Renal pelvis (tissue), 4 donors: ENCODE measurements around the gene HOXB6. TPM values are rescaled to one million over a fixed set of nuclear protein-coding genes. Genes with fewer than 3 reads are reported as not detected.

Source experiments
- DNase-seq: peaks from one replicate; pipeline ENCODE4 v3.0.0-alpha.2; 2013
- polyA plus RNA-seq, 3 donors: library from polyadenylated mRNA; unstranded; fragments of 120-200 nt; gene quantifications; one replicate each; pipeline ENCODE4 v1.2.1, GENCODE V29; 2013; ENCODE audit not compliant: insufficient read length in 3 of 3

HOXB6 gene
- polyA plus RNA-seq, 3 donors = 113 to 154 (median 147) TPM

- no peak for DNase-seq
Measured at GRCh38 chr17:48569674-48570324, 35.0 kb downstream of the HOXB6 start.

- DNase-seq = no peak
Measured at GRCh38 chr17:48569240-48569582, 35.6 kb downstream of the HOXB6 start.

- no peak for DNase-seq
Measured at GRCh38 chr17:48568499-48569239, 36.1 kb downstream of the HOXB6 start.

GRCh38 chr17:48567646-48568354 lies 37.0 kb downstream of the HOXB6 start:
- no peak for DNase-seq

GRCh38 chr17:48567209-48567608 lies 37.6 kb downstream of the HOXB6 start:
- no peak for DNase-seq

- DNase-seq = no peak
Measured at GRCh38 chr17:48566717-48567116, 38.1 kb downstream of the HOXB6 start.

GRCh38 chr17:48565925-48566710 lies 38.7 kb downstream of the HOXB6 start:
- no peak for DNase-seq

GRCh38 chr17:48565022-48565554 lies 39.7 kb downstream of the HOXB6 start:
- no peak for DNase-seq

GRCh38 chr17:48564188-48565021 lies 40.4 kb downstream of the HOXB6 start:
- DNase-seq = no peak

- no peak for DNase-seq
Measured at GRCh38 chr17:48563867-48564187, 41.0 kb downstream of the HOXB6 start.

GRCh38 chr17:48563385-48563838 lies 41.4 kb downstream of the HOXB6 start:
- no peak for DNase-seq

GRCh38 chr17:48562934-48563333 lies 41.9 kb downstream of the HOXB6 start:
- no peak for DNase-seq

GRCh38 chr17:48561884-48562810 lies 42.6 kb downstream of the HOXB6 start:
- DNase-seq = no peak

GRCh38 chr17:48559840-48560817 lies 44.7 kb downstream of the HOXB6 start:
- no peak for DNase-seq

- no peak for DNase-seq
Measured at GRCh38 chr17:48559122-48559839, 45.5 kb downstream of the HOXB6 start.

GRCh38 chr17:48558831-48559121 lies 46.0 kb downstream of the HOXB6 start:
- DNase-seq = no peak

- DNase-seq = no peak
Measured at GRCh38 chr17:48558057-48558830, 46.5 kb downstream of the HOXB6 start.
